ENCODE measurements around the gene RCC1.
"Not testable (repeated sequence)": the region's sequence is repeated elsewhere in the genome, so short reads cannot be mapped to it uniquely, and the experiment has no call there.

The RCC1 gene

GRCh38 chr1:28565040-28565439 is 59.2 kb downstream of the RCC1 start:
- Histone ChIP-seq H3K27ac (ENCODE audit: low read depth, low read length) (no peak overlapping the region), H3K4me2 (ENCODE audit: low read length) (no peak overlapping the region), H3F3A (ENCODE audit: control insufficient read depth, insufficient read depth) (no peaks in the 10 kb centered on the region), H3K4me3 (ENCODE audit: low read length) (no peak overlapping the region), H3K27me3 (ENCODE audit: control insufficient read depth, low read length) (no peaks in the 10 kb centered on the region), H3K9me3 (ENCODE audit: control insufficient read depth, insufficient read depth, low read length) (no peaks in the 10 kb centered on the region), H3K9me2 (replicated peaks; ENCODE audit: control insufficient read depth, low read length) (no peaks in the 10 kb centered on the region), H3K79me2 (ENCODE audit: control insufficient read depth, low read length) (no peaks in the 10 kb centered on the region), H4K20me1 (ENCODE audit: control insufficient read depth, insufficient read depth, low read depth, low read length) (no peaks in the 10 kb centered on the region), H3K36me3 (ENCODE audit: control insufficient read depth, low read length) (peaks cover 70% of the 10 kb centered on the region), H3K4me1 (ENCODE audit: control insufficient read depth, low read length) (no peaks in the 10 kb centered on the region)
- TF ChIP-seq CTCF (IDR thresholded peaks at IDR 0.05; ENCODE audit: low read depth, low read length, poor library complexity, severe bottlenecking) = no peak
- no peak for TF ChIP-seq EZH2phosphoT487 (IDR thresholded peaks at IDR 0.05; ENCODE audit: borderline replicate concordance, low read length)

- H3K9me3 ChIP-seq (ENCODE audit: control insufficient read depth, insufficient read depth, low read length) = no peaks in the 10 kb centered on the region
- no peaks in the 10 kb centered on the region for H3K79me2 ChIP-seq (ENCODE audit: control insufficient read depth, low read length)
- H3K27me3 ChIP-seq (ENCODE audit: control insufficient read depth, low read length) = no peaks in the 10 kb centered on the region
- no peaks in the 10 kb centered on the region for H3K4me1 ChIP-seq (ENCODE audit: control insufficient read depth, low read length)
- peaks cover 70% of the 10 kb centered on the region for H3K36me3 ChIP-seq (ENCODE audit: control insufficient read depth, low read length)
- no peaks in the 10 kb centered on the region for H3F3A ChIP-seq (ENCODE audit: control insufficient read depth, insufficient read depth)
- H3K9me2 ChIP-seq (replicated peaks; ENCODE audit: control insufficient read depth, low read length) = no peaks in the 10 kb centered on the region
- H3K27ac ChIP-seq (ENCODE audit: low read depth, low read length) = no peak overlapping the region
- no peak overlapping the region for H3K4me3 ChIP-seq (ENCODE audit: low read length)
- no peaks in the 10 kb centered on the region for H4K20me1 ChIP-seq (ENCODE audit: control insufficient read depth, insufficient read depth, low read depth, low read length)
- TF ChIP-seq EZH2phosphoT487 (IDR thresholded peaks at IDR 0.05; ENCODE audit: borderline replicate concordance, low read length) (no peak), CTCF (IDR thresholded peaks at IDR 0.05; ENCODE audit: low read depth, low read length, poor library complexity, severe bottlenecking) (no peak)
- no peak overlapping the region for H3K4me2 ChIP-seq (ENCODE audit: low read length)
These were observed 59.9 kb downstream of the RCC1 start for GRCh38 chr1:28565726-28566125.

GRCh38 chr1:28566931-28567330 is 61.1 kb downstream of the RCC1 start:
- TF ChIP-seq EZH2phosphoT487 (IDR thresholded peaks at IDR 0.05; ENCODE audit: borderline replicate concordance, low read length) (no peak), CTCF (IDR thresholded peaks at IDR 0.05; ENCODE audit: low read depth, low read length, poor library complexity, severe bottlenecking) (no peak)
- Histone ChIP-seq H3K4me3 (ENCODE audit: low read length) (no peak overlapping the region), H3K27ac (ENCODE audit: low read depth, low read length) (no peak overlapping the region), H3K79me2 (ENCODE audit: control insufficient read depth, low read length) (no peaks in the 10 kb centered on the region), H3F3A (ENCODE audit: control insufficient read depth, insufficient read depth) (no peaks in the 10 kb centered on the region), H3K9me2 (replicated peaks; ENCODE audit: control insufficient read depth, low read length) (no peaks in the 10 kb centered on the region), H4K20me1 (ENCODE audit: control insufficient read depth, insufficient read depth, low read depth, low read length) (no peaks in the 10 kb centered on the region), H3K4me1 (ENCODE audit: control insufficient read depth, low read length) (no peaks in the 10 kb centered on the region), H3K36me3 (ENCODE audit: control insufficient read depth, low read length) (peaks cover 68% of the 10 kb centered on the region), H3K4me2 (ENCODE audit: low read length) (no peak overlapping the region), H3K27me3 (ENCODE audit: control insufficient read depth, low read length) (no peaks in the 10 kb centered on the region), H3K9me3 (ENCODE audit: control insufficient read depth, insufficient read depth, low read length) (no peaks in the 10 kb centered on the region)

- no peaks in the 10 kb centered on the region for H3K4me1 ChIP-seq (ENCODE audit: control insufficient read depth, low read length)
- no peaks in the 10 kb centered on the region for H3K9me3 ChIP-seq (ENCODE audit: control insufficient read depth, insufficient read depth, low read length)
- peaks cover 12% of the 10 kb centered on the region for H3F3A ChIP-seq (ENCODE audit: control insufficient read depth, insufficient read depth)
- no peak for TF ChIP-seq EZH2phosphoT487 (IDR thresholded peaks at IDR 0.05; ENCODE audit: borderline replicate concordance, low read length)
- TF ChIP-seq CTCF (IDR thresholded peaks at IDR 0.05; ENCODE audit: low read depth, low read length, poor library complexity, severe bottlenecking) = no peak
- H3K27me3 ChIP-seq (ENCODE audit: control insufficient read depth, low read length) = no peaks in the 10 kb centered on the region
- H3K79me2 ChIP-seq (ENCODE audit: control insufficient read depth, low read length) = no peaks in the 10 kb centered on the region
- no peaks in the 10 kb centered on the region for H3K9me2 ChIP-seq (replicated peaks; ENCODE audit: control insufficient read depth, low read length)
- no peak overlapping the region for H3K4me3 ChIP-seq (ENCODE audit: low read length)
- peaks cover 54% of the 10 kb centered on the region for H3K36me3 ChIP-seq (ENCODE audit: control insufficient read depth, low read length)
- no peak overlapping the region for H3K27ac ChIP-seq (ENCODE audit: low read depth, low read length)
- H4K20me1 ChIP-seq (ENCODE audit: control insufficient read depth, insufficient read depth, low read depth, low read length) = no peaks in the 10 kb centered on the region
- no peak overlapping the region for H3K4me2 ChIP-seq (ENCODE audit: low read length)
These were observed 66.1 kb downstream of the RCC1 start for GRCh38 chr1:28571911-28572310.

- not testable (repeated sequence) for H3K27ac ChIP-seq (ENCODE audit: low read depth, low read length); H3K9me3 ChIP-seq (ENCODE audit: control insufficient read depth, insufficient read depth, low read length); H3K27me3 ChIP-seq (ENCODE audit: control insufficient read depth, low read length); H4K20me1 ChIP-seq (ENCODE audit: control insufficient read depth, insufficient read depth, low read depth, low read length); H3K4me2 ChIP-seq (ENCODE audit: low read length); H3K4me1 ChIP-seq (ENCODE audit: control insufficient read depth, low read length); H3K4me3 ChIP-seq (ENCODE audit: low read length); H3K9me2 ChIP-seq (replicated peaks; ENCODE audit: control insufficient read depth, low read length); H3K79me2 ChIP-seq (ENCODE audit: control insufficient read depth, low read length)
- H3K36me3 ChIP-seq (ENCODE audit: control insufficient read depth, low read length) = peaks cover 54% of the 10 kb centered on the region
- peaks cover 22% of the 10 kb centered on the region for H3F3A ChIP-seq (ENCODE audit: control insufficient read depth, insufficient read depth)
These were observed 67.0 kb downstream of the RCC1 start for GRCh38 chr1:28572891-28573290.

Data from DOHH2 (cell line).